ENCODE data around the gene ABTB2.
"Not testable (repeated sequence)": the region's sequence is repeated elsewhere in the genome, so short reads cannot be mapped to it uniquely, and the experiment has no call there.

Gene ABTB2

GRCh38 chr11:34182425-34182824 is 175.4 kb downstream of the ABTB2 start:
- no peak for DNase-seq (ENCODE audit: extremely low read depth, low read depth)
- TF ChIP-seq CTCF (IDR thresholded peaks at IDR 0.05; ENCODE audit: low read depth, low read length) = no peak

GRCh38 chr11:34181856-34182405 is 175.9 kb downstream of the ABTB2 start:
- TF ChIP-seq CTCF (IDR thresholded peaks at IDR 0.05; ENCODE audit: low read depth, low read length) = no peak
- no peak for DNase-seq (ENCODE audit: extremely low read depth, low read depth)

- TF ChIP-seq CTCF (IDR thresholded peaks at IDR 0.05; ENCODE audit: low read depth, low read length) = no peak
- no peak for DNase-seq (ENCODE audit: extremely low read depth, low read depth)
Observed at GRCh38 chr11:34181251-34181650, 176.6 kb downstream of the ABTB2 start.

- DNase-seq (ENCODE audit: extremely low read depth, low read depth) = not testable (repeated sequence)
Observed at GRCh38 chr11:34180814-34181165, 177.0 kb downstream of the ABTB2 start.

GRCh38 chr11:34180040-34180813 is 177.6 kb downstream of the ABTB2 start:
- DNase-seq (ENCODE audit: extremely low read depth, low read depth) = no peak
- no peak for TF ChIP-seq CTCF (IDR thresholded peaks at IDR 0.05; ENCODE audit: low read depth, low read length)

- no peak for TF ChIP-seq CTCF (IDR thresholded peaks at IDR 0.05; ENCODE audit: low read depth, low read length)
- no peak for DNase-seq (ENCODE audit: extremely low read depth, low read depth)
Observed at GRCh38 chr11:34179026-34179675, 178.7 kb downstream of the ABTB2 start.

GRCh38 chr11:34178209-34178821 is 179.5 kb downstream of the ABTB2 start:
- no peak for DNase-seq (ENCODE audit: extremely low read depth, low read depth)
- no peak for TF ChIP-seq CTCF (IDR thresholded peaks at IDR 0.05; ENCODE audit: low read depth, low read length)

All from AG09319 (cell line).